Natural killer cell (primary cell): ENCODE measurements around the gene AKAP8L. TPM values are rescaled to one million over a fixed set of nuclear protein-coding genes. Genes with fewer than 3 reads are reported as not detected.

Experiments
- ATAC-seq, 3 donors: fragments of 150-1000 bp in 2 of 3; fragments of 200-7000 bp in 1 of 3; cut with Tn5 transposase; 1 replicate in 1 of 3; 2 replicates in 2 of 3; pipeline ENCODE4 v1.10.0; 2021; ENCODE audit warnings: mild to moderate bottlenecking in 2 of 3, moderate library complexity in 2 of 3
- DNase-seq, 2 donors: peaks; one replicate each; pipeline versions ENCODE4 v3.0.0 to v3.0.0-alpha.2; 2013 to 2021; ENCODE audit warnings: mixed read lengths in 1 of 2
- H3K27ac ChIP-seq: one replicate; pipeline ENCODE4 v1.5.1; 2013; ENCODE audit warnings: mild to moderate bottlenecking, low read length
- H3K27me3 ChIP-seq: one replicate; pipeline ENCODE4 v1.6.1; 2013; ENCODE audit warnings: low read length; ENCODE audit not compliant: control insufficient read depth, insufficient read depth
- H3K36me3 ChIP-seq: one replicate; pipeline ENCODE4 v1.6.1; 2013; ENCODE audit warnings: low read length; ENCODE audit not compliant: control insufficient read depth, insufficient read depth
- H3K4me1 ChIP-seq: one replicate; pipeline ENCODE4 v1.6.1; 2013; ENCODE audit warnings: low read length; ENCODE audit not compliant: control insufficient read depth, insufficient read depth
- H3K4me3 ChIP-seq: one replicate; pipeline ENCODE4 v1.5.1; 2013; ENCODE audit warnings: low read length
- H3K9me3 ChIP-seq: one replicate; pipeline ENCODE4 v1.6.1; 2013; ENCODE audit warnings: low read length; ENCODE audit not compliant: control insufficient read depth, insufficient read depth
- H3K27ac Mint-ChIP-seq, 2 donors: one replicate each; pipeline ENCODE4 v1.8.0; 2022; ENCODE audit warnings: mild to moderate bottlenecking in 2 of 2, mixed read lengths in 2 of 2, moderate library complexity in 1 of 2
- H3K27me3 Mint-ChIP-seq, 2 donors: one replicate each; pipeline ENCODE4 v1.8.0; 2022; ENCODE audit warnings: low read depth in 2 of 2, mixed read lengths in 2 of 2
- H3K36me3 Mint-ChIP-seq: one replicate; pipeline ENCODE4 v1.8.0; 2022; ENCODE audit warnings: mixed read lengths
- H3K4me1 Mint-ChIP-seq, 2 donors: one replicate each; pipeline ENCODE4 v1.8.0; 2022; ENCODE audit warnings: mixed read lengths in 2 of 2
- H3K4me3 Mint-ChIP-seq: one replicate; pipeline ENCODE4 v1.8.0; 2022; ENCODE audit warnings: mild to moderate bottlenecking, moderate library complexity, mixed read lengths
- H3K9me3 Mint-ChIP-seq, 2 donors: one replicate each; pipeline ENCODE4 v1.8.0; 2022; ENCODE audit warnings: mixed read lengths in 2 of 2
- WGBS: methylation state at CpG from one replicate; pipeline ENCODE4 v1.1.7; 2013; ENCODE audit warnings: missing lambda C conversion rate; ENCODE audit not compliant: insufficient coverage; 5-methylcytosine and 5-hydroxymethylcytosine counted together
- intact Hi-C: fragments of 100-400 bp; cut with micrococcal nuclease; formaldehyde crosslinking; loops from one replicate; pipeline ENCODE4 v1.14.2; 2022
- total RNA-seq, 4 donors: library from RNA; stranded (reverse); fragments of 120-200 nt in 1 of 4; gene quantifications; one replicate each; pipeline versions ENCODE4 v1.2.3 to v1.2.4, GENCODE V29; 2013 to 2022
- TF ChIP-seq, protein P1 (sequence below): fragments of 200-600 bp; IDR thresholded peaks from one replicate; pipeline ENCODE4 v1.8.0; 2022; ENCODE audit warnings: antibody characterized with exemption

AKAP8L gene
- total RNA-seq, 3 donors from 2014 or later (not counting 1 experiment from before 2014, with no cell fraction given) = 144 to 174 (median 173) TPM

DNA sequence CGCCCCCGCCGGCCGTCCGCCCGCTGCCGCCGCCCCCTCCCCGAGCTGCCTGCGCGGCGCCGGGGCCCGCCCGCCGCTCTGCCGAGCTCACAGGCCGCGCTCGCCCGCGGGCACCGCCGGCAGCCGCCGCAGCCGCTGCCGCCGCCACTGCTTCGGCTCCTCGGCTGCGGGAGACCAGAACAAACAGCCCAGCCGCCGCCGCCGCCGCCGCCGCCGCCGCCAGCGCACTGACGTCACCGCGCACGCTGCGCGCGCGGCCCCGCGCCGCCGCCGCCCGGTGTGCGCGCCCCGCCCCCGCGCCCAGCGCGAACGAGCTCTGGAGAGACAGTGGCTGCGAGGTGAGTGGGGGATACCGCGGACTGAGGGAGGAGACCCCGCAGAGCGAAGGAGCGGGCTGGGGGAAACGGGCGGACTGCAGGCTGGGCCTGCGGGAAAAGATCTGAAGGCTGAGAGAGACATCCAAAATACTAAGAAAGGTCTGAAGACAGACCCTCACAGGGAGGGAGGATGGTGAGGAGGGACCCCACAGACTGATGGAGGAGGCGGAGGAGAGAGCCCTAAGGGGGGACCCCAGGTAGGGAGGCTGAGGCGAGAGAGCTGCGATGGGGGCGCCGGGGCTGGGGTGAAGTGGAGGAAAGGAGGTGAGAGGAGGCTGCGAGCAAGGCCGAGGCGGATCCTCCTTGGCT, 86.3 kb downstream of the AKAP8L start, which contains the start of gene BRD4:
Gene BRD4, minus strand, starts transcription at position 229 of the 686 bp plus-strand sequence. CDS start 59,440 bp downstream, outside the sequence.
- Mint-ChIP-seq H3K4me1 (peaks cover 42 to 43% of the 10 kb centered on the region in 2 donors), H3K4me3 (peak within 1 kb of the TSS; percentile 98), H3K9me3 (no peaks in the 10 kb centered on the region), H3K27ac (peak within 1 kb of the TSS; percentile 94 to 97), H3K36me3 (no peaks in the 10 kb centered on the region), H3K27me3 (no peaks in the 10 kb centered on the region)
- Histone ChIP-seq H3K4me1 (peaks cover 44% of the 10 kb centered on the region), H3K27ac (peak within 1 kb of the TSS; percentile 87), H3K9me3 (no peaks in the 10 kb centered on the region), H3K36me3 (no peaks in the 10 kb centered on the region), H3K27me3 (no peaks in the 10 kb centered on the region), H3K4me3 (peak within 1 kb of the TSS; percentile 76)
- DNase-seq (peak; percentile 78 to 90), ATAC-seq (peak; percentile 47 to 76 (median 59))
- TF ChIP-seq, protein P1, sequence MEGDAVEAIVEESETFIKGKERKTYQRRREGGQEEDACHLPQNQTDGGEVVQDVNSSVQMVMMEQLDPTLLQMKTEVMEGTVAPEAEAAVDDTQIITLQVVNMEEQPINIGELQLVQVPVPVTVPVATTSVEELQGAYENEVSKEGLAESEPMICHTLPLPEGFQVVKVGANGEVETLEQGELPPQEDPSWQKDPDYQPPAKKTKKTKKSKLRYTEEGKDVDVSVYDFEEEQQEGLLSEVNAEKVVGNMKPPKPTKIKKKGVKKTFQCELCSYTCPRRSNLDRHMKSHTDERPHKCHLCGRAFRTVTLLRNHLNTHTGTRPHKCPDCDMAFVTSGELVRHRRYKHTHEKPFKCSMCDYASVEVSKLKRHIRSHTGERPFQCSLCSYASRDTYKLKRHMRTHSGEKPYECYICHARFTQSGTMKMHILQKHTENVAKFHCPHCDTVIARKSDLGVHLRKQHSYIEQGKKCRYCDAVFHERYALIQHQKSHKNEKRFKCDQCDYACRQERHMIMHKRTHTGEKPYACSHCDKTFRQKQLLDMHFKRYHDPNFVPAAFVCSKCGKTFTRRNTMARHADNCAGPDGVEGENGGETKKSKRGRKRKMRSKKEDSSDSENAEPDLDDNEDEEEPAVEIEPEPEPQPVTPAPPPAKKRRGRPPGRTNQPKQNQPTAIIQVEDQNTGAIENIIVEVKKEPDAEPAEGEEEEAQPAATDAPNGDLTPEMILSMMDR = no peak
- intact Hi-C loops = no loop called here
- 1% methylated on average over 78 of the region's 81 CpGs for WGBS

DNA sequence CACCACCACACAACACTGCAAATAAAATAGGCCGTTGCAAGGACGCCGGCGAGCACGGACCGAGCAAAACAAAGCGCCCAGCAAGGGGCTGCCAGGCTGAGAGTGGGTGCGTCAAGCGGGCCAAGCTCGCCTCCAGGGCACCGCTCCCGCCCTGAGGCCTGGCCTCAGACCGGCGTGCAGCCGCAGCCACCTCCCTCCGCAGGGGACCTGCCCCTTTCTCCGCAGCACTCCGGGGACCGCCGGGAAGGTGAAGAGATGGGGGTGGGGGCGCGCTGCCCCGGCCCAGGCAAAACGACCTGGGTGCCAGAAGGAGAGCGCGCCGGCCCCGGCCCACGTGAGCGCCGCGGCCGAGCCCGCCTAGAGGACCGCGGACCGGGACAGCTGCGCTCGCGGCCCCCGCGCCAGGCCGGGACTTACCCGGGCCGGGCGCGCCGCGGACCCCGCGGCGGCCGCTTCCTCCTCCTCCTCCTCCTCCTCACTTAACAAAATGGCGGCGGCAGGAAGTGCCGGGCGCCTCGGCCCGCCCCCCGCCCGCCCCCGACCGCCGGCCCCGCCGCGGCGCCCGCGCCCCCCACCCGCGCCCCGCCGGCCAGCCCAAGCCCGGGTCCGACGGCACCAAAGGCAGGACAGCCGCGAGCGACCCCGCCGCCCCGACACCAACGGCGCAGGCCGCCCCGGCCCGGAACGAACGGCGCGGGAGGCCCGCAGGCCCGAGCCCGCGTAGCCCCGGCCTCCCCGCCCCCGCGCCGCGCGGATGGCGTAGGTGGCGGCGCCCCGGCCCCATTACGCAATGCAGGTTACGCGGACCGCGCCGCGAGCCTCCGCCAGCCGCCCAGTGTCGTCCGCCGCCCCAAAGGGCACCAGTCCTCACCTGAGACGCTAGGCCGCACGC, 87.1 kb downstream of the AKAP8L start:
- TF ChIP-seq, protein P1 = no peak
- H3K36me3 ChIP-seq = no peaks in the 10 kb centered on the region
- Mint-ChIP-seq H3K27ac (peak overlapping the region; percentile 94 to 97), H3K4me3 (peak overlapping the region; percentile 98), H3K4me1 (peaks cover 50 to 51% of the 10 kb centered on the region in 2 donors), H3K27me3 (no peaks in the 10 kb centered on the region), H3K9me3 (no peaks in the 10 kb centered on the region), H3K36me3 (no peaks in the 10 kb centered on the region)
- intact Hi-C loops = loop anchor here (2.0 kb wide), 2 partner anchors 47 to 67 kb away; partner anchors contain the start of gene AKAP8
- peak overlapping the region; percentile 76 for H3K4me3 ChIP-seq
- ATAC-seq (peak; percentile 57 to 76 (median 70)), DNase-seq (peak; percentile 72 to 80)
- WGBS = under 1% methylated on average over 112 of the region's 122 CpGs
- H3K27me3 ChIP-seq = no peaks in the 10 kb centered on the region
- peak overlapping the region; percentile 87 for H3K27ac ChIP-seq
- H3K9me3 ChIP-seq = no peaks in the 10 kb centered on the region
- H3K4me1 ChIP-seq = peaks cover 49% of the 10 kb centered on the region

DNA sequence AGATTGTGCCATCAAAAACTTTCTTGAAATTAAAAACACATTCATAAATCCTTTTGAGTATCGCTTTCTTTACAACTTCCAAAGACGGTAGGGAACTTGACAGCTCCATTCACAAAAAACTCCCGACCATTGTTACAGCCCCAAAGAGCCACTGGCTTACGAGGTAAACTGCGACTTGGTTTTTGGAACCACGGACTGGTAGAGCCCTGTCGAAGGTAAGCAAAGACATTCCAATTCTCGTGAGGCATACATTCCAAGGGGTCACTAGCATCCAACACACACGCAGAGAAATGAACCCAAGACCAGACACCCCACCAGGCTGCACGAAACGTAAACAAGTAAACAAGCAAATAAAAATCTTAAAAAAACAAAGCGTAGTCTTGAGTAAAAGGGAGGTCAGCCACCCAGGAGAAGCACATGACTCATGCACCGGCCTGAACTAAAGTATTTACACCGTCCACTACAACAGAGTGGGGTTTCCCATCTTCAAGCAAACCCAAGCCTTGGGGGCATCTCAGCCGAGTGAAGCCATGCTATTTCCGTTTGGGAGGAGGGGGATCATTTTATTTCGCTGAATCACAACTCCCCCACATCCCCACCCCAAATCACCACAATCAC, 87.9 kb downstream of the AKAP8L start:
- H3K9me3 Mint-ChIP-seq = no peaks in the 10 kb centered on the region
- peak overlapping the region; percentile 87 for H3K27ac ChIP-seq
- WGBS = 7% methylated on average over 13 of the region's 17 CpGs
- no peaks in the 10 kb centered on the region for H3K27me3 Mint-ChIP-seq
- intact Hi-C loops = loop anchor here (2.0 kb wide), 2 partner anchors 48 to 66 kb away; partner anchors contain the start of gene AKAP8
- H3K4me3 Mint-ChIP-seq = peak overlapping the region; percentile 98
- H3K4me3 ChIP-seq = peak overlapping the region; percentile 76
- ATAC-seq = peak; percentile 42 to 63 (median 61)
- no peaks in the 10 kb centered on the region for H3K36me3 Mint-ChIP-seq
- peaks cover 56% of the 10 kb centered on the region for H3K4me1 ChIP-seq
- H3K36me3 ChIP-seq = no peaks in the 10 kb centered on the region
- H3K27me3 ChIP-seq = no peaks in the 10 kb centered on the region
- no peaks in the 10 kb centered on the region for H3K9me3 ChIP-seq
- H3K27ac Mint-ChIP-seq = peak overlapping the region; percentile 94 to 96
- TF ChIP-seq, protein P1 = no peak
- H3K4me1 Mint-ChIP-seq = peaks cover 54 to 58% of the 10 kb centered on the region in 2 donors
- peak; percentile 58 to 59 for DNase-seq

Other genes with a start within 250 kb of the AKAP8L start
- under 1 TPM in 2 of 3 donors, not detected in 1; 0.25 to 0.26 TPM for gene NOTCH3, start 218.0 kb downstream of the AKAP8L start, total RNA-seq
- gene EPHX3, start 186.5 kb downstream of the AKAP8L start, total RNA-seq = not detected
- gene BRD4, start 86.4 kb downstream of the AKAP8L start, total RNA-seq = 100 to 1,000 TPM in 1 of 3 donors, 10 to 100 TPM in 2; 91.9 to 116 (median 98.3) TPM
- 10 to 100 TPM; 65.3 to 87.6 (median 76.9) TPM for gene AKAP8, start 39.2 kb downstream of the AKAP8L start, total RNA-seq
- 10 to 100 TPM; 24.3 to 29.3 (median 24.4) TPM for gene WIZ, start 31.0 kb upstream of the AKAP8L start, total RNA-seq
- gene RASAL3, start 45.6 kb upstream of the AKAP8L start, total RNA-seq = 100 to 1,000 TPM; 217 to 283 (median 224) TPM
- gene PGLYRP2, start 60.5 kb upstream of the AKAP8L start, total RNA-seq = under 1 TPM in 2 of 3 donors, not detected in 1; 0.21 to 0.28 TPM
- gene CYP4F22, start 89.5 kb upstream of the AKAP8L start, total RNA-seq = 1 to 10 TPM; 2.2 to 3.1 (median 2.6) TPM
- gene CYP4F8, start 196.2 kb upstream of the AKAP8L start, total RNA-seq = not detected
- 1 to 10 TPM in 1 of 3 donors, under 1 TPM in 1, not detected in 1; 0.07 to 3.4 TPM for gene CYP4F3, start 221.9 kb upstream of the AKAP8L start, total RNA-seq